AG10803 (cell line): Measurements from ENCODE around the gene EGFR.

Source experiments
- DNase-seq: peaks from one replicate; pipeline ENCODE4 v3.0.0; 2010; ENCODE audit warnings: low read depth
- H3K4me3 ChIP-seq: 2 replicates; pipeline ENCODE4 v1.5.1; 2011; ENCODE audit warnings: mild to moderate bottlenecking, low read length, control low read depth
- CTCF ChIP-seq: conservative IDR thresholded peaks from 2 replicates; pipeline ENCODE4 v1.5.1; 2011; ENCODE audit warnings: mild to moderate bottlenecking, low read length, control low read depth, inconsistent platforms

The EGFR gene

GRCh38 chr7:55206235-55207029 lies 187.6 kb downstream of the EGFR start:
- no peak for TF ChIP-seq CTCF
- no peak overlapping the region for H3K4me3 ChIP-seq
- DNase-seq: peak; percentile 31

- H3K4me3 ChIP-seq: no peak overlapping the region
- DNase-seq: no peak
- no peak for TF ChIP-seq CTCF
These were observed 188.8 kb downstream of the EGFR start for GRCh38 chr7:55207436-55208125.

GRCh38 chr7:55209366-55209765 lies 190.5 kb downstream of the EGFR start:
- no peak for TF ChIP-seq CTCF

GRCh38 chr7:55210176-55210575 lies 191.4 kb downstream of the EGFR start:
- no peak for DNase-seq
- TF ChIP-seq CTCF: no peak
- no peak overlapping the region for H3K4me3 ChIP-seq

More at GRCh38 chr7:55209366-55209765, 190.5 kb downstream of the EGFR start:
- DNase-seq: no peak
- no peak overlapping the region for H3K4me3 ChIP-seq

GRCh38 chr7:55210716-55211115 lies 191.9 kb downstream of the EGFR start:
- peak; percentile 15 for DNase-seq
- H3K4me3 ChIP-seq: no peak overlapping the region
- no peak for TF ChIP-seq CTCF

GRCh38 chr7:55211726-55212125 lies 192.9 kb downstream of the EGFR start:
- H3K4me3 ChIP-seq: no peak overlapping the region
- DNase-seq: peak; percentile 13
- no peak for TF ChIP-seq CTCF

GRCh38 chr7:55212176-55212575 lies 193.4 kb downstream of the EGFR start:
- DNase-seq: no peak
- no peak for TF ChIP-seq CTCF
- H3K4me3 ChIP-seq: no peak overlapping the region
